Activated CD8-positive, alpha-beta T cell treated with anti-CD3 and anti-CD28 coated beads for 36 hours (primary cell): Measurements from ENCODE around the gene ACSF3. TPM values are rescaled to one million over a fixed set of nuclear protein-coding genes. Genes with fewer than 3 reads are reported as not detected.
"Not testable (repeated sequence)": the region's sequence is repeated elsewhere in the genome, so short reads cannot be mapped to it uniquely, and the experiment has no call there.

Source experiments
- ATAC-seq: fragments of 200-7000 bp; cut with Tn5 transposase; one replicate; pipeline ENCODE4 v1.10.0; 2021; ENCODE audit warnings: mild to moderate bottlenecking, moderate library complexity
- CTCF ChIA-PET: fragments of 350-600 bp; sonication (Branson Sonifier 250); formaldehyde crosslinking; loops from one replicate; lab custom pipeline; 2021; ENCODE audit warnings: antibody characterized with exemption; lab: Charles Lee
- POLR2A ChIA-PET: fragments of 350-600 bp; sonication (Branson Sonifier 250); formaldehyde crosslinking; loops from one replicate; lab custom pipeline; 2021; ENCODE audit warnings: antibody characterized with exemption; lab: Charles Lee
- DNase-seq: peaks from one replicate; pipeline ENCODE4 v3.0.0-alpha.2; 2020
- H3K27ac Mint-ChIP-seq: one replicate; pipeline ENCODE4 v1.8.0; 2021; ENCODE audit warnings: mild to moderate bottlenecking, mixed read lengths
- H3K27me3 Mint-ChIP-seq: one replicate; pipeline ENCODE4 v1.8.0; 2021; ENCODE audit warnings: mixed read lengths
- H3K36me3 Mint-ChIP-seq: one replicate; pipeline ENCODE4 v1.8.0; 2021; ENCODE audit warnings: low read depth, mixed read lengths
- H3K4me1 Mint-ChIP-seq: one replicate; pipeline ENCODE4 v1.8.0; 2021; ENCODE audit warnings: low read depth, mixed read lengths
- H3K4me3 Mint-ChIP-seq: one replicate; pipeline ENCODE4 v1.8.0; 2021; ENCODE audit warnings: mild to moderate bottlenecking, moderate library complexity, mixed read lengths
- H3K9me3 Mint-ChIP-seq: one replicate; pipeline ENCODE4 v1.8.0; 2021; ENCODE audit warnings: mixed read lengths
- CTCF ChIP-seq: fragments of 200-600 bp; IDR thresholded peaks from one replicate; pipeline ENCODE4 v1.8.0; 2022; ENCODE audit warnings: antibody characterized with exemption, mild to moderate bottlenecking
- intact Hi-C: fragments of 100-400 bp; cut with micrococcal nuclease; formaldehyde crosslinking; loops from one replicate; pipeline ENCODE4 v1.10.0; 2022
- total RNA-seq, 2 experiments: library from RNA; stranded (reverse); gene quantifications; one replicate each; pipeline ENCODE4 v1.2.3, GENCODE V29; 2021

ACSF3 gene
- total RNA-seq, 2 experiments from 2014 or later, result 44.6 to 45.9 TPM

GRCh38 chr16:89090669-89091426 lies 2.8 kb upstream of the ACSF3 start:
- no peak overlapping the region for H3K27ac Mint-ChIP-seq
- H3K36me3 Mint-ChIP-seq, result peaks cover 4% of the 10 kb centered on the region
- H3K4me1 Mint-ChIP-seq, result peaks cover 12% of the 10 kb centered on the region
- DNase-seq (no peak), ATAC-seq (no peak)
- ChIA-PET POLR2A (no interaction called here), CTCF (no interaction called here)
- intact Hi-C loops, result loop anchor here (10.0 kb wide), 2 partner anchors 66 to 146 kb away; no protein-coding TSS in a partner anchor
- no peak for TF ChIP-seq CTCF
- H3K27me3 Mint-ChIP-seq, result peaks cover 5% of the 10 kb centered on the region
- H3K9me3 Mint-ChIP-seq, result no peaks in the 10 kb centered on the region
- H3K4me3 Mint-ChIP-seq, result no peak overlapping the region

- H3K27me3 Mint-ChIP-seq, result peaks cover 5% of the 10 kb centered on the region
- DNase-seq, result no peak
- no peaks in the 10 kb centered on the region for H3K9me3 Mint-ChIP-seq
- intact Hi-C loops, result loop anchor here (10.0 kb wide), 2 partner anchors 67 to 147 kb away; no protein-coding TSS in a partner anchor
- POLR2A ChIA-PET, result interaction anchor here (1.5 kb wide), 1 partner anchor 24 kb away, joined by 3 read pairs; no protein-coding TSS in a partner anchor
- H3K4me3 Mint-ChIP-seq, result peak overlapping the region; percentile 25
- no peak for TF ChIP-seq CTCF
- H3K36me3 Mint-ChIP-seq, result peaks cover 13% of the 10 kb centered on the region
- peak overlapping the region; percentile 18 for H3K27ac Mint-ChIP-seq
- CTCF ChIA-PET, result no interaction called here
- ATAC-seq, result no peak
- peaks cover 23% of the 10 kb centered on the region for H3K4me1 Mint-ChIP-seq
Observed at GRCh38 chr16:89092013-89092412, 1.6 kb upstream of the ACSF3 start.

GRCh38 chr16:89093252-89093601 lies 425 bp upstream of the ACSF3 start:
- ATAC-seq, H3K9me3 Mint-ChIP-seq, DNase-seq, H3K27me3 Mint-ChIP-seq: not testable (repeated sequence)
- CTCF ChIA-PET, result interaction anchor here (1.7 kb wide), 1 partner anchor 147 kb away, joined by 5 read pairs; no protein-coding TSS in a partner anchor
- Mint-ChIP-seq H3K4me3 (peak overlapping the region; percentile 85), H3K4me1 (peaks cover 35% of the 10 kb centered on the region), H3K36me3 (peaks cover 20% of the 10 kb centered on the region), H3K27ac (peak overlapping the region; percentile 68)
- intact Hi-C loops, result loop anchor here (10.0 kb wide), 2 partner anchors 68 to 148 kb away; no protein-coding TSS in a partner anchor
- POLR2A ChIA-PET, result interaction anchor here (0.7 to 1.8 kb wide), 6 partner anchors 11 to 336 kb away, joined by 3 to 12 read pairs (median 4); no protein-coding TSS in a partner anchor

GRCh38 chr16:89094252-89094879 lies 714 bp downstream of the ACSF3 start:
- ATAC-seq (no peak), DNase-seq (peak; percentile 45)
- Mint-ChIP-seq H3K27ac (peak overlapping the region; percentile 96), H3K9me3 (no peaks in the 10 kb centered on the region), H3K4me3 (peak overlapping the region; percentile 85), H3K4me1 (peaks cover 43% of the 10 kb centered on the region), H3K27me3 (peaks cover 2% of the 10 kb centered on the region), H3K36me3 (peaks cover 23% of the 10 kb centered on the region)
- POLR2A ChIA-PET, result interaction anchor here (0.7 to 1.8 kb wide), 6 partner anchors 21 to 337 kb away, joined by 3 to 12 read pairs (median 4); no protein-coding TSS in a partner anchor
- no peak for TF ChIP-seq CTCF
- CTCF ChIA-PET, result interaction anchor here (1.0 to 1.7 kb wide), 3 partner anchors 73 to 146 kb away, joined by 4 to 5 read pairs (median 4); partner anchors contain the start of gene ZNF778
- intact Hi-C loops, result loop anchor here (10.0 kb wide), 2 partner anchors 70 to 150 kb away; no protein-coding TSS in a partner anchor

- intact Hi-C loops, result loop anchor here (10.0 kb wide), 2 partner anchors 70 to 150 kb away; no protein-coding TSS in a partner anchor
- ChIA-PET CTCF (interaction anchor here (1.0 to 1.7 kb wide), 3 partner anchors 72 to 145 kb away, joined by 4 to 5 read pairs (median 4); partner anchors contain the start of gene ZNF778), POLR2A (interaction anchor here (1.7 kb wide), 1 partner anchor 79 kb away, joined by 5 read pairs; no protein-coding TSS in a partner anchor)
- Mint-ChIP-seq H3K4me3 (peak overlapping the region; percentile 85), H3K4me1 (peaks cover 47% of the 10 kb centered on the region), H3K27me3 (no peaks in the 10 kb centered on the region), H3K36me3 (peaks cover 28% of the 10 kb centered on the region), H3K9me3 (no peaks in the 10 kb centered on the region), H3K27ac (peak overlapping the region; percentile 96)
- TF ChIP-seq CTCF, result no peak
- DNase-seq, result no peak
- ATAC-seq, result no peak
Observed at GRCh38 chr16:89094880-89095258, 1.2 kb downstream of the ACSF3 start.
